HG03521 (cell line): ENCODE results near the gene CAMK1D.

ENCODE experiments used
- ATAC-seq: cut with Tn5 transposase; IDR thresholded peaks from one replicate; pipeline ENCODE4 v1.9.1; 2021; ENCODE audit warnings: mild to moderate bottlenecking, moderate library complexity; ENCODE audit not compliant: unreplicated experiment

Gene CAMK1D

GRCh38 chr10:12642036-12642435 is 292.7 kb downstream of the CAMK1D start:
- no peak for ATAC-seq

DNA sequence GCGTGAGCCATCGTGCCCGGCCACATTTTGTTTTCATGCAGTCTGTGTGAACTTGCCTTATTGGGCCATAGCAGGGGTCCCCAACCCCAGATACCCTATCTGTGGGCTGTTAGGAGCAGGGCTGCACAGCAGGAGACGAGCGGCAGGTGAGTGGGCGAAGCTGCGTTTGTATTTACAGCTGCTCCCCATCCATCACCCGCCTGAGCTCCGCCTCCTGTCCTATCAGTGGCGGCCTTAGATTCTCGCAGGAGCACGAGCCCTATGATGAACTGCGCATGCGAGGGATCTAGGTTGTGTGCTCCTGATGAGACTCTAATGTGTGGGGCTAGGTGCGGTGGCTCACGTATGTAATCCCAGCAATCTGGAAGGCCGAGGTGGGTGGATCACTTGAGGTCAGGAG is 293.9 kb downstream of the CAMK1D start:
- ATAC-seq: no peak

DNA sequence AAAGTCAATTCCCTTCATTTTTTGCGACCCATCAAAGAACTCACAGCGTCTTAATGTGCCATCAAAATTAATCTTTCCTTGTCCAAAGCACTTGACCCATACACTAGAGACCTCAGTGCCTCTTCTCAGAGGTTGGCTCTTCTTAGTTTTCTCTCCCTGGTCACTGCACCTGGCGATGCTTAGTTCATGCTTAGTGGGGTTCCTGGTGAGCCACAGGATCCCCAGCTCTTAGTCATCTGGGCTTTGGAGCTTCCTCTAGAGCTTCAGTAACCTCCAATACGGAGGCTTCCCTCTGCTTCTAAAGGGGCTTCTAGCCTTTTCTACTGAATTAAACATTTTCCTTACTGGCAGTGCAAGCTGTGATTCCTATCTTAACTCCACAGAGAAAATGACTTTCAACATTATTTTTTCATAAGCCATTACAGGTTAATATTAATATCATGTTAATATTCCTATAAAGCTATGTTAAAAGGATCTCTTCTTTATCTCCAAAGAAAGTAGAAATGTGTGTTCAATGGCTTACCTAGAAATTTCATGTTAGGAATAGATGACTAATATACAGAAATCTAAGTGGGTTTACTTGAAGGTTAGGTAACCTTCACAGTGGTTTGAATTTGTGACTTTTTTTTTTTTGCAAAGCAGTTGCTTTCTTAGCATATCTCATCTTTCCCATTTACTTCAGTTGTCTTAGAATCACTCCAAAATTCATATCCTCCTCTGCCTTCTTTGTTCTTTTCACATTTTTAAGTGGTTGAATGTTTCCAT is 295.2 kb downstream of the CAMK1D start:
- ATAC-seq: no peak

- ATAC-seq: no peak
Observed at GRCh38 chr10:12645449-12645848, 296.1 kb downstream of the CAMK1D start.

DNA sequence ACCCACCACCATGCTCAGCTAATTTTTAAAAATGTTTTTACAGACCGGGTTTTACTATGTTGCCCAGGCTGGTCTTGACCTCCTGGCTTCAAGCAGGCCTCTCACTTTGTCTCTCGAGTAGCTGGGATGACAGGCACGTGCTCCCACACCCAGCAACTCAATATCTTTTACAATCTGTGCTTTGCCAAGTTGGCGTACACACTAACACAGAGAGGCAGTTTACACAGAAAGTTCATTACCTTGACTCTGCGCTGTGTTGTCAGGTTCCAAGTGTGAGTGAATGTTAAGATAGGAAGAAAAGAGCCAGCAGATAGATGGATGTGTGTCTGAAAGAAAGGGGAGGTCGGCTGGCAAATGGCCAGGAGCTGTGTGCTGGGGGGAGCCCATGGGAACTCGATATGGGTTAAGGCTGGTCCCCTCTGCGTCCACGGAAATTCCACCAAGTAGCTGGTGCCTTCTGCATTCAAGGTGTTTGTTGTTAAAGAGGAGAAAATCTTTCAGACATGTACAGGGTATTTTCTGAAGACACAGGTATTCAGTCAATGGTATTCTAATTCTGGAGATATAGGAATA is 299.8 kb downstream of the CAMK1D start:
- ATAC-seq: no peak

DNA sequence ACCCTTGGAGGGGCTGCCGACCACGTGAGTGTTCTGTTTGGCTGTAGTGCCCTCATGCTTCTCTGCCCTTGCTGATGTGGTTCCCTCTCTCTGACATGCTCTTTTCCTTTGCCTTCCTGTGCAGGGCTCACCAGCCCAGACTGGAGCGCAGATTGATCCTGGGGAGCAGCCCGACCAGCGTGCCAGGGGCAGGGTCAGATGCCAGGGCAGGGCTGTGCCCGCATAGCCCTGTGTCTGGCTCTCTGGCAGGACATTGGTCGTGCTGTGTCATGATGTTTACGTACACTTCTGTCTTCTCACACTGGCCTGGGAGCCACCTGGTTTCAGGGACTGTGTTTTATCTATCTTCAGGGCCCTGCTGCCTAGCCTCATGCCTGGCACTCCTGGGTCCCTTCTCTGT is 300.8 kb downstream of the CAMK1D start:
- no peak for ATAC-seq

DNA sequence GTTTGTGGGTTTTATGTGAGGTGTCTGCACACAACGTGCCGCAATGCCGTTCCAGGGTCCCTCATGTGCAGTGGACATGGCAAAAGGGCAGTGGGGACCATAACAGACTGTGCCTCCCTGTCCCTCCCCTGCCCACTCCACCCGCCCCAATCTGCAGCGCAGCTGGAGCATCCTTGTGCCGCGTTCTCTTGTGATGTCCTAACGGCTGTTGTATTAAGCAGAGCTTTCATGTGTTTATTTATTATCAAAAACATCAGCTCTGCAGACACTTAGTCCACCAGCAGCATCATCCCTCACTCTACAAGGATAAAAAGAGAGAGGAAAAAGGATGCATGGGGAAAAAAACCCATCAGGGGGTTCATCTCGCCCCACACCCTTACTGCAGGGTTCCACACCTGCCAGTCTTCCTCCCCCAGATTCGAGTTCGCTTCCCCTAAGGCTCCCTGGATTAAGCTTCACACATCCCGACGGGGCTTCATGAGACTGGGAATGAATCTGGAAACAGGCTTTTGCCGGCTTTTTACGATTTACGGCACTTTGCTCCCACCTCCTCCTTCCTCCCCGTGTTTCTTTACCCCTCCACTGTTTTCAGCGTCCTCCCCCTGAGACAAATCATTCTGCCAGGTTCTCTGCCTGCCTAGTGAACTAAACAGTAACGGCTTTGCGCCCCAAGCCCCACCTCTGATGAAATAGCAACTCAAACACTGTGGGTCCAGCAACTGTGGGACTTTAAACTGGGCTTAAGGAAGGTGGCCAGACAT is 301.4 kb downstream of the CAMK1D start:
- ATAC-seq: no peak

DNA sequence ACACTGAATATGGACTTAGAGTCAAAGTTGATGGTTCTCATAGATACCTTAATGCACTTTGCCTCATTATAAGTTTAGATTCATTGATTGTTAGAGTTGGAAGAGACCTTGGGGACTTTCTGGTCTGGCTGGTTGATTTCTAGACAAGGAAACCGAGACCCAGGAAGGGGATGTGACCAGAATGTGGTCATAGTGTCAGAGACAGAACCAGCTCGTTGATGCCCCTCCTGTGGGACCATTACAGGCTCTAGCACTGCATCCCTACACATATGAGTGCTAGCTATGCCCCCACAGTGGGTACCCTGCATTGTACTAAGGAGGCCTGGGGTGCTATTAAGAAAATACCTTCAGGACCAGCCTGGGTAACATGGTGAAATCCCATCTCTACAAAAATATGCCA is 306.6 kb downstream of the CAMK1D start:
- no peak for ATAC-seq

DNA sequence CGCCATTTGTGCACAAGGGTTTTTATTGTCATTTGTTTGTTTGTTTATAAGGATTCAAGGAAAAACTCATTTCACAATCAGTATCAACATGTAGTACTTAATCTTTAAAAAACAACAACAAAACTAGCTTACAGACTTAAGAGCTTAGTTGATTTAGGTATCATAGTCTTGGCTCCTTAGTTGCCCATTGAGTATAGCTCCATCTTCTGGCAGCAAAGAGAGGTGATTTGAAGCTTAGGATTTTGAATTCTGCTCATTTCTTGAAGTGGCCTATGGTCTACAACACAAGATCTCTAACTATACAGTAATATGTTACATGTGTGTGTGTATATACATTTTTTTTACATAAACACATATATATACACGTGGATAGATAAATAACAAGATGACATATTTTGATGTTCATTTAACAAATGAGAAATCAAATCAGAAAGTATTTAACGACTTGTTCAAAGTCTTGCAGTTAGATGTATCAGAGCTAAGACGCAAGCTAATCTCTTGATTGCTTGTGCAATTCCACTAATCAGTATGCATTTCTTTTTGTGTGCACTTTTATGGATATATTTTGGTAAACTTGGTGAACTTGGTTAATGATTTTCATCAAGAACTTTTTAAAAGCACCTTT is 307.3 kb downstream of the CAMK1D start:
- ATAC-seq: no peak

GRCh38 chr10:12657489-12657888 is 308.1 kb downstream of the CAMK1D start:
- no peak for ATAC-seq

DNA sequence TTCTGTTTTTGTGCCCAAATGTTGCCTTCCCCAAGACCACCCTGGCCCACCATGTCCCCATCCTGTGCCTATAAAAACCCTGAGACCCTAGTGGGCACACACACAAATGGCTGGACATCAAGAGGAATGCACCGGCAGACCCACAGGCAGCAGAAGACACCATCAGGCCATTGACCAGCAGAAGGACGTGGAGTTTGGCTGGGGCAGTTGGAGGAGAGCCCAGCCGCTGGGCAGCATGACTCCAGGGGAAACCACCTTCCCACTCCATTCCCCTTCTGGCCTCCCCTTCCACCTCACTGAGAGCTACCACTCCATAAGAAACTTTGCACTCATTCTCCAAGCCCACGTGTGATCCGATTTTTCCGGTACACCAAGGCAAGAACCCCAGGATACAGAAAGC is 309.2 kb downstream of the CAMK1D start:
- no peak for ATAC-seq

- ATAC-seq: no peak
Observed at GRCh38 chr10:12659706-12660105, 310.4 kb downstream of the CAMK1D start.

- no peak for ATAC-seq
Observed at GRCh38 chr10:12660812-12661211, 311.5 kb downstream of the CAMK1D start.

DNA sequence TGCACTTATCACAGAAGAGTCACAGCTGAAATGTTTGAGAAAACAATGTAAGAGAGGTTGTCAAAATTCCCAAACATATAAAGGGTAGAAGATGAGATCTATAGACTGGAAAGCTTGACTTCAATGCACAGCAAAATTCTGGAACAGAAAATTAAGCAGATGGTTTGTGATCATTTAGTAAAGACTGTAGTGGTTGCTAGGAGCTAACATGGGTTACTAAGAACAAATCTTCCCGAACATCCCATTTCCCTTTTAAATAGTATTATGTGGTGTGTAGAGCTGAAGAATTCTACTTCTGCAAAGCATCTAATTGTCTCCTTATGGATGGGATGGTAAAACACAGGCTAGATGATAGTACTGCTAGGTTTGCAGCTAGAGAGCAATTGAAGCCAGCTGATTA is 312.3 kb downstream of the CAMK1D start:
- no peak for ATAC-seq

- no peak for ATAC-seq
Observed at GRCh38 chr10:12663863-12664262, 314.5 kb downstream of the CAMK1D start.

GRCh38 chr10:12665501-12665900 is 316.2 kb downstream of the CAMK1D start:
- ATAC-seq: no peak

- no peak for ATAC-seq
Observed at GRCh38 chr10:12667052-12667451, 317.7 kb downstream of the CAMK1D start.

GRCh38 chr10:12668634-12669033 is 319.3 kb downstream of the CAMK1D start:
- no peak for ATAC-seq

DNA sequence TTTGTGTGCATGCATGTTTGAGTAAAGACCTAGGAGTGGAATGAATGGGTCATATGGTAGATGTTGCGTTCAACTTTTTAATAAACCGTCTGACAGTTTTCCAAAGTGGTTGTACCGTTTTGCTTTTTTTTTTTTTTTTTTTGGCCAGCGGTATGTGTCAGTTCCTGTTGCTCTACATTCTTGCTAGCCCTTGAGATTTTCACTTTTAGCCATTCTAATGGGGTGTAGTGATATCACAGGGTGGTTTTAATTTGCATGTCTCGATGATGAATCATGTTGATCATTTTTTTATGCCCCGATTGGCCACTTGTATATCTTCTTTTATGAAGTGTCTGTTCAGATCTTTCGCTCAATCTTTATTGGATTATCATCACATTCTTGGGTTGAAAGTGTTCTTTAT is 320.7 kb downstream of the CAMK1D start:
- no peak for ATAC-seq

DNA sequence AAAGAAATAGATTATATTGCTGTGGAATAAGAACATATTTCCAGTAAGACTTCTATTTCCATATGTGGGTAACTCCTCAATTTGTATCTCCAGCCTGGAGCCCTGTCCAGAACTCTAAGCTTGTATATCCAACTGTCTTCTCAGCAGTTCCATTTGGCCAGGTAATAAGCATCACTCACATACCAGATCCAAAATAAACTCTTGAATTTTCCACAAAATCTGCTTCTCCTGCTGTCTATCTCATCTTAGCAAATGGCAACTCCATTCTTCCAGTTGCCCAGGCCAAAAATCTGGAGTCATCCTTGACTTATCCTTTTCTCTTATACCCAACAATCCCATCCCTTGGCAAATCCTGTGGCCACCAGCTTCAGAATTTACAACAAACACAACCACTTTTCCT is 325.8 kb downstream of the CAMK1D start:
- no peak for ATAC-seq

- no peak for ATAC-seq
Observed at GRCh38 chr10:12679636-12680035, 330.3 kb downstream of the CAMK1D start.

GRCh38 chr10:12681252-12681651 is 331.9 kb downstream of the CAMK1D start:
- ATAC-seq: no peak
